HepG2 (cell line): Measurements from ENCODE around the gene ACOT8. TPM values are rescaled to one million over a fixed set of nuclear protein-coding genes. Genes with fewer than 3 reads are reported as not detected.

ENCODE experiments used
- ATAC-seq: fragments of 200-7000 bp; cut with Tn5 transposase; 3 replicates; pipeline ENCODE4 v1.9.1; 2020; ENCODE audit warnings: mild to moderate bottlenecking, moderate library complexity
- BruUV-seq: library from RNA; stranded (reverse); fragments of 400-500 nt; replicated peaks from 2 replicates; lab custom pipeline; 2021; lab: Mats Ljungman, UMichigan
- CTCF ChIA-PET: fragments of 300-600 bp; formaldehyde crosslinking; extraction: SDS; loops from one replicate; lab custom pipeline; 2021; ENCODE audit warnings: low total read pairs, inconsistent platforms, low intra/inter-chr PET ratio; lab: Yijun Ruan, JAX
- POLR2A ChIA-PET: fragments of 350-600 bp; sonication (Branson Sonifier 250); formaldehyde crosslinking; loops from one replicate; lab custom pipeline; 2020; ENCODE audit warnings: antibody characterized with exemption, inconsistent platforms; lab: Yijun Ruan, JAX
- DNase-seq: peaks from one replicate; pipeline ENCODE4 v3.0.0-alpha.2; 2015; ENCODE audit warnings: low spot score
- FAIRE-seq: peaks from 3 replicates; lab custom pipeline; 2011; peaks lifted over from hg19 to GRCh38; lab: Jason Lieb, UNC
- H2AFZ ChIP-seq: one replicate; pipeline ENCODE4 v1.6.1; 2011; ENCODE audit warnings: low read length, inconsistent platforms
- H3K27ac ChIP-seq: fragments of 300-600 bp; 3 replicates; pipeline ENCODE4 v1.8.0; 2011; ENCODE audit warnings: mixed run types, mild to moderate bottlenecking, mixed read lengths, low read length, inconsistent platforms; ENCODE audit not compliant: insufficient read depth; ENCODE audit errors: extremely low read length
- H3K27me3 ChIP-seq, 2 experiments: fragments of 200-600 bp in 1 of 2; 2 replicates in 1 of 2; 3 replicates in 1 of 2; pipeline versions ENCODE4 v1.6.0 to v1.8.0; 2011; ENCODE audit warnings: low read length in 2 of 2, mild to moderate bottlenecking in 2 of 2, moderate library complexity in 2 of 2, inconsistent platforms in 1 of 2; ENCODE audit not compliant: insufficient read depth in 2 of 2, control insufficient read depth in 1 of 2
- H3K36me3 ChIP-seq, 2 experiments: fragments of 200-600 bp in 1 of 2; replicated peaks in 1 of 2; 2 replicates in 1 of 2; 3 replicates in 1 of 2; pipeline versions ENCODE4 v1.5.1 to v1.8.0; 2011; ENCODE audit warnings: low read length in 2 of 2, inconsistent platforms in 1 of 2; ENCODE audit not compliant: insufficient read depth in 2 of 2, control insufficient read depth in 1 of 2
- H3K4me1 ChIP-seq: 2 replicates; pipeline ENCODE4 v1.5.1; 2012; ENCODE audit warnings: low read length, inconsistent platforms; ENCODE audit not compliant: insufficient read depth
- H3K4me2 ChIP-seq: 2 replicates; pipeline ENCODE4 v1.6.0; 2011; ENCODE audit warnings: low read depth, low read length, inconsistent platforms
- H3K4me3 ChIP-seq, 3 experiments: fragments of 200-600 bp in 1 of 3; sonication (generic), shearing (Covaris generic) in 1 of 3; replicated peaks in 1 of 3; 2 replicates each; pipeline ENCODE4 v1.5.1; 2011 to 2016; ENCODE audit warnings: low read length in 3 of 3, inconsistent platforms in 2 of 3, low read depth in 2 of 3, mild to moderate bottlenecking in 2 of 3, control low read depth in 1 of 3, mixed read lengths in 1 of 3; ENCODE audit not compliant: insufficient read depth in 1 of 3
- H3K79me2 ChIP-seq: one replicate; pipeline ENCODE4 v1.6.1; 2011; ENCODE audit warnings: low read length, inconsistent platforms; ENCODE audit not compliant: insufficient read depth
- H3K9ac ChIP-seq: 2 replicates; pipeline ENCODE4 v1.6.0; 2011; ENCODE audit warnings: mild to moderate bottlenecking, low read depth, low read length, inconsistent platforms; ENCODE audit not compliant: insufficient read depth
- H3K9me3 ChIP-seq: 2 replicates; pipeline ENCODE4 v1.5.1; 2012; ENCODE audit warnings: mild to moderate bottlenecking, low read length
- H4K20me1 ChIP-seq: 2 replicates; pipeline ENCODE4 v1.6.0; 2011; ENCODE audit warnings: inconsistent platforms, mild to moderate bottlenecking, low read length, moderate library complexity; ENCODE audit not compliant: insufficient read depth
- AGO1 ChIP-seq: fragments of 200-400 bp; formaldehyde crosslinking; IDR thresholded peaks from 2 replicates; pipeline ENCODE4 v1.6.1; 2017; ENCODE audit warnings: mild to moderate bottlenecking, low read depth, low read length, moderate library complexity; ENCODE audit not compliant: poor library complexity, severe bottlenecking
- AGO2 ChIP-seq: fragments of 200-400 bp; formaldehyde crosslinking; optimal IDR thresholded peaks from 2 replicates; pipeline ENCODE3; 2017; ENCODE audit warnings: mild to moderate bottlenecking, low read depth, low read length, moderate library complexity
- ATAD3A ChIP-seq: sonication (generic); formaldehyde crosslinking; IDR thresholded peaks from 2 replicates; pipeline ENCODE4 v1.4.0; 2020; ENCODE audit warnings: missing genetic modification reagents
- POLR2A ChIP-seq, 2 experiments: IDR thresholded peaks; 2 replicates each; pipeline ENCODE4 v1.6.1; 2011; ENCODE audit warnings: low read depth in 2 of 2, low read length in 2 of 2, mild to moderate bottlenecking in 1 of 2, moderate library complexity in 1 of 2; ENCODE audit not compliant: insufficient read depth in 1 of 2
- POLR2G ChIP-seq: fragments of 200-400 bp; formaldehyde crosslinking; IDR thresholded peaks from 2 replicates; pipeline ENCODE4 v1.6.1; 2018; ENCODE audit warnings: mild to moderate bottlenecking, low read depth, low read length, moderate library complexity
- RBAK ChIP-seq: sonication (generic); formaldehyde crosslinking; IDR thresholded peaks from 2 replicates; pipeline ENCODE4 v1.5.1; 2020; ENCODE audit warnings: mild to moderate bottlenecking, missing genetic modification reagents
- THYN1 ChIP-seq: sonication (generic); formaldehyde crosslinking; IDR thresholded peaks from 2 replicates; pipeline ENCODE4 v1.8.1; 2023; ENCODE audit warnings: low read depth, mild to moderate bottlenecking, moderate library complexity, missing genetic modification reagents, borderline replicate concordance
- ZNF768 ChIP-seq: sonication (generic); formaldehyde crosslinking; IDR thresholded peaks from 2 replicates; pipeline ENCODE4 v1.4.0; 2020; ENCODE audit warnings: missing genetic modification reagents
- WGBS: methylation state at CpG from one replicate; pipeline ENCODE4 v1.1.6; 2017; ENCODE audit warnings: low lambda C conversion rate; 5-methylcytosine and 5-hydroxymethylcytosine counted together
- in situ Hi-C: cut with HindIII; loops from 2 replicates; pipeline ENCODE4 v1.10.0; 2017; ENCODE audit warnings: low pct_unique_long_range_greater_than_20kb; ENCODE audit not compliant: extremely low pct_ligation_motif_present
- intact Hi-C: fragments of 100-400 bp; cut with micrococcal nuclease; formaldehyde crosslinking; loops from one replicate; pipeline ENCODE4 v1.10.0; 2022; ENCODE audit not compliant: unreplicated experiment
- polyA plus RNA-seq, 8 experiments: library from polyadenylated mRNA; depleted of rRNA in 3 of 8; stranded (reverse) in 7 of 8; unstranded in 1 of 8; fragments of >200 nt; fragmentation: Illumina TruSeq in 4 of 8; extraction: Trizol in 4 of 8; gene quantifications; 2 replicates each; pipeline versions ENCODE4 v1.2.1 to v1.2.3, GENCODE V29; 2011 to 2016; ENCODE audit warnings: low read depth in 4 of 8, missing spikeins in 1 of 8, mixed read lengths in 1 of 8; ENCODE audit not compliant: insufficient read depth in 1 of 8
- total RNA-seq, 5 experiments: library from RNA; depleted of rRNA; stranded (reverse); fragments of >200 nt; fragmentation: Illumina TruSeq; extraction: Trizol; gene quantifications; 2 replicates each; pipeline ENCODE4 v1.2.3, GENCODE V29; 2016; ENCODE audit warnings: low read depth in 1 of 5

ACOT8 gene
- total and polyA plus RNA-seq, 2 of the 13 experiments (the other 11 are each of a cell fraction or from before 2014, with no cell fraction given) = 31.4 to 45.5 TPM

DNA sequence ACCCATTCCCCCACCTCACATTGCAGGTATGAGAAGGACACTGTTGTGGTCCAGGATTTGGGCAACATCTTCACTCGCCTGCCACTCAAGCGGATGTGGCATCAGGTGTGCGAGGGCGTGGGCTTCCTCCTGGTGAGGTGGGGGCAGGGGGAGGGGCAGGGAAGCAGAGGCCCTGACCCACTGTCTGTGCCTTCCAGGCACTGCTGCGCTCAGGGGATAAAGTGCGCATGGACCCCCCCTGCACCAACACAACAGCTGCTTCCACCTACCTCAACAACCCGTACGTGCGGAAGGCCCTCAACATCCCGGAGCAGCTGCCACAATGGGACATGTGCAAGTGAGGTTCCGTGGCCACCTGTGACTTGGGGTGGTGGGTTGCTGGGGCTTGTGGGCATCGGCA, 37.6 kb upstream of the ACOT8 start (continued):
- no peak for TF ChIP-seq ATAD3A
- no peak for TF ChIP-seq RBAK (CRISPR knock-in tag)
- TF ChIP-seq AGO1 = peak; percentile 44
- peak; percentile 20 to 45; a peak in 1 of 4 replicates for TF ChIP-seq POLR2A (IDR thresholded peaks at IDR 0.05; ENCODE audit: insufficient read depth in 1 of 2, low read depth in 2 of 2, low read length in 2 of 2)
- TF ChIP-seq ZNF768 (CRISPR knock-in tag) = 0 out of 2 replicates have a peak, but pooled peaks have one; percentile 10
- peak; percentile 93 for TF ChIP-seq AGO2

DNA sequence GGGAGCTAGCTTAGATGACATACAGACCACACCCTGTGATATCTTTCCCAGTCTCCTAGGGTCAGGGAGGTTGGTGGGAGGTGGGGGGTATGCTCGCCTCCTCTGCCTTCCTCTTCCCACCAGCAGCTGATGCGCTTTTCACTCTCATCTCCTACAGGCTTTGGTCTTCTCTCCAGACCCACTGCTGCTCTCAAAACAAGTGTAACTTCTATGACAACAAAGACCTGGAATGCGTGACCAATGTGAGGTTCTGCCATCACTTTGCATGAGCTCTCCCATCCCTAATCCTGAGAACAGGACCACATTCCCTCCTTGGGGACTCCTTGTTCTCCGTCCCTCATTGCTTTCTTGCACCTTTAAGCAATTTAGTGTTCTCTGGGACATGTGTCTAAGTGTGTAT, 36.6 kb upstream of the ACOT8 start:
- FAIRE-seq = no peak
- Histone ChIP-seq H3K27me3 (no peaks in the 10 kb centered on the region), H3K4me3 (no peak overlapping the region), H3K79me2 (peaks cover 32% of the 10 kb centered on the region), H4K20me1 (no peaks in the 10 kb centered on the region), H3K4me1 (peaks cover 36% of the 10 kb centered on the region), H3K4me2 (no peak overlapping the region), H3K36me3 (peaks cover 44 to 62% of the 10 kb centered on the region in 2 experiments), H3K9me3 (no peaks in the 10 kb centered on the region), H3K9ac (no peak overlapping the region), H3K27ac (no peak overlapping the region), H2AFZ (no peak overlapping the region)
- 0 out of 2 replicates have a peak, but pooled peaks have one; percentile 1 for TF ChIP-seq POLR2G
- no peak for TF ChIP-seq THYN1 (CRISPR knock-in tag)
- no peak for DNase-seq
- no peak for ATAC-seq
- BruUV-seq = no TSS peak
- ChIA-PET CTCF (no interaction called here), POLR2A (interaction anchor here (0.7 to 8.1 kb wide), 6 partner anchors 12 to 601 kb away, joined by 3 to 164 read pairs (median 87); partner anchors contain the start of genes PLTP and ZSWIM1)
- 97% methylated on average over 4 of the region's 4 CpGs for WGBS
- intact Hi-C loops = no loop called here
- in situ Hi-C loops = loop anchor here (5.0 kb wide), 2 partner anchors 38 to 68 kb away; partner anchors contain the start of gene PCIF1
